ENCODE measurements around the gene TTPAL. TPM values are rescaled to one million over a fixed set of nuclear protein-coding genes. Genes with fewer than 3 reads are reported as not detected.

Gene TTPAL
- total RNA-seq, 2 donors from 2014 or later, result 7.3 to 17.6 TPM

GRCh38 chr20:44536175-44536574, 60.5 kb downstream of the TTPAL start:
- no peaks in the 10 kb centered on the region for H3K27me3 ChIP-seq (replicated peaks; ENCODE audit: insufficient read depth)
- H3K27ac ChIP-seq, result no peak overlapping the region
- no peak for ATAC-seq (ENCODE audit: insufficient number of reproducible peaks, low FRiP score, low read depth)
- no peaks in the 10 kb centered on the region for H3K36me3 ChIP-seq
- no peak for DNase-seq (ENCODE audit: low spot score)
- no peak for TF ChIP-seq CTCF (IDR thresholded peaks at IDR 0.05)
- peaks cover 12 to 21% of the 10 kb centered on the region in 2 donors for H3K4me1 ChIP-seq (ENCODE audit: control insufficient read depth in 1 of 2, low read depth in 2 of 2)
- H3K4me3 ChIP-seq, result no peak overlapping the region
- no peaks in the 10 kb centered on the region for H3K9me3 ChIP-seq

- no peak overlapping the region for H3K4me3 ChIP-seq
- H3K4me1 ChIP-seq (ENCODE audit: control insufficient read depth in 1 of 2, low read depth in 2 of 2), result peaks cover 7 to 9% of the 10 kb centered on the region in 2 donors
- no peak for DNase-seq (ENCODE audit: low spot score)
Measured at GRCh38 chr20:44537993-44538392, 62.3 kb downstream of the TTPAL start.

GRCh38 chr20:44540834-44541233, 65.2 kb downstream of the TTPAL start:
- TF ChIP-seq CTCF (IDR thresholded peaks at IDR 0.05), result no peak
- H3K4me3 ChIP-seq, result no peak overlapping the region
- ATAC-seq (ENCODE audit: insufficient number of reproducible peaks, low FRiP score, low read depth) (no peak), DNase-seq (ENCODE audit: low spot score) (no peak)
- peak overlapping the region in 1 of 2 donors; percentile 35 for H3K27ac ChIP-seq
- H3K4me1 ChIP-seq (ENCODE audit: control insufficient read depth in 1 of 2, low read depth in 2 of 2), result peaks cover 4 to 21% of the 10 kb centered on the region in 2 donors
- no peaks in the 10 kb centered on the region for H3K27me3 ChIP-seq (replicated peaks; ENCODE audit: insufficient read depth)
- H3K9me3 ChIP-seq, result no peaks in the 10 kb centered on the region
- H3K36me3 ChIP-seq, result no peaks in the 10 kb centered on the region

More at GRCh38 chr20:44537993-44538392, 62.3 kb downstream of the TTPAL start:
- no peaks in the 10 kb centered on the region for H3K27me3 ChIP-seq (replicated peaks; ENCODE audit: insufficient read depth)
- no peak for ATAC-seq (ENCODE audit: insufficient number of reproducible peaks, low FRiP score, low read depth)
- no peak overlapping the region for H3K27ac ChIP-seq
- H3K36me3 ChIP-seq, result no peaks in the 10 kb centered on the region
- no peak for TF ChIP-seq CTCF (IDR thresholded peaks at IDR 0.05)
- H3K9me3 ChIP-seq, result no peaks in the 10 kb centered on the region

- H3K27ac ChIP-seq, result no peak overlapping the region
- peaks cover 4 to 21% of the 10 kb centered on the region in 2 donors for H3K4me1 ChIP-seq (ENCODE audit: control insufficient read depth in 1 of 2, low read depth in 2 of 2)
- ATAC-seq (ENCODE audit: insufficient number of reproducible peaks, low FRiP score, low read depth), result no peak
- no peak for DNase-seq (ENCODE audit: low spot score)
- no peaks in the 10 kb centered on the region for H3K27me3 ChIP-seq (replicated peaks; ENCODE audit: insufficient read depth)
- no peak overlapping the region for H3K4me3 ChIP-seq
- no peak for TF ChIP-seq CTCF (IDR thresholded peaks at IDR 0.05)
- H3K9me3 ChIP-seq, result no peaks in the 10 kb centered on the region
- H3K36me3 ChIP-seq, result no peaks in the 10 kb centered on the region
Measured at GRCh38 chr20:44541992-44542391, 66.3 kb downstream of the TTPAL start.

GRCh38 chr20:44542890-44543289, 67.2 kb downstream of the TTPAL start:
- Histone ChIP-seq H3K36me3 (no peaks in the 10 kb centered on the region), H3K9me3 (no peaks in the 10 kb centered on the region), H3K27me3 (replicated peaks; ENCODE audit: insufficient read depth) (no peaks in the 10 kb centered on the region), H3K4me1 (ENCODE audit: control insufficient read depth in 1 of 2, low read depth in 2 of 2) (peaks cover 7 to 26% of the 10 kb centered on the region in 2 donors), H3K27ac (no peak overlapping the region), H3K4me3 (no peak overlapping the region)
- DNase-seq (ENCODE audit: low spot score), result no peak
- no peak for TF ChIP-seq CTCF (IDR thresholded peaks at IDR 0.05)
- no peak for ATAC-seq (ENCODE audit: insufficient number of reproducible peaks, low FRiP score, low read depth)

Data from thoracic aorta (tissue), 2 donors.